OCI-LY1 (cell line): ENCODE measurements around the gene EXD3.

Experiments
- CTCF ChIP-seq: fragments of 200-600 bp; sonication (generic), shearing (Covaris generic); IDR thresholded peaks from 2 replicates; pipeline ENCODE4 v1.5.1; 2017; ENCODE audit warnings: mild to moderate bottlenecking, antibody characterized with exemption, low read length, moderate library complexity, mixed read lengths
- EZH2 ChIP-seq: fragments of 200-600 bp; sonication (generic), shearing (Covaris generic); IDR thresholded peaks from 2 replicates; pipeline ENCODE4 v1.8.0; 2017; ENCODE audit warnings: borderline replicate concordance, mixed run types, mild to moderate bottlenecking, antibody characterized with exemption, low read length, moderate library complexity, mixed read lengths

- no peak for TF ChIP-seq CTCF
- TF ChIP-seq EZH2, result no peak
These were observed 32.2 kb downstream of the EXD3 start for GRCh38 chr9:137390553-137391410.
